Left kidney (tissue), 2 donors: ENCODE measurements around the gene DISP3. TPM values are rescaled to one million over a fixed set of nuclear protein-coding genes. Genes with fewer than 3 reads are reported as not detected.

Source experiments
- DNase-seq: peaks from one replicate; pipeline ENCODE4 v3.0.0-alpha.2; 2013
- polyA plus RNA-seq: library from polyadenylated mRNA; unstranded; fragments of 120-200 nt; gene quantifications from one replicate; pipeline ENCODE4 v1.2.1, GENCODE V29; 2013; ENCODE audit not compliant: insufficient read length

DISP3 gene
- polyA plus RNA-seq, 1 donor: 1.3 TPM

DNA sequence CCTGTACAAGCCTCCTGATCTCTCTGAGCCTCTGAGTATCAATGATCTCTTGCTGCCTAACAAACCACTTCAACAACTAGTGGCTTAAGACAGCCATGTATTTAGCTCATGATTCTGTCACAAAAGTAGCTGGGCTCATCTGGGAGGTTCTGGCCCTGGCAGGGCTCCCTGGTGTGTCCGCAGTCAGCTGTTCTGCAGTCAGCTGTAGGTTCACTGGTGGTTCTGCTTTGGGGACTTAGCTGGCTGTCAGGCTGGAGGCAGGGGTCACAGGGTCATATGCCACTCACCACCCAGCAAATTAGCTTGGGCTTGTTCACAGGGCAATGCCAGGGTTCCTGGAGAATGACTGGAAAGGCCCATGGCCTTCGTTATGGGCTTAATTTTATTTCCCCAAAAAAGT is 64.8 kb downstream of the DISP3 start:
- no peak for DNase-seq

DNA sequence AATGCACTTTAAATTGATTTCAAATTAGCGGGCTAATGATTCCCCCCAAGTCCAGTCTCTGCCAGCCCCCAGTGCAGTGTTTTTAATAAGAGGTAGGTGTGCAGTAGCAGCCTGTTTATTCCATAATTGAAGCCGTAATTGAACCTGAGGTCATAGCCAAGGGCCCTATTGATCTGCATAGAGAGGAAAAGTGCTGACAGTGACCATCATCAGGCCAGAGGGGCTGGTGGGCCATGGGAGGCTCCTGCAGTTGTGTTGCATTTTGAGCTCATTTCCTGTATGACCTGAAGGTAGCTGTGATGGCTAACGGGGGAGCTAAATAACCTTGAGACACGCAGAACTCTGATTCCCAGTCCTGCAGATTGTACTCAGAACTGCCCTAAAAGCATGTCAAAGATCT is 67.5 kb downstream of the DISP3 start:
- no peak for DNase-seq

DNA sequence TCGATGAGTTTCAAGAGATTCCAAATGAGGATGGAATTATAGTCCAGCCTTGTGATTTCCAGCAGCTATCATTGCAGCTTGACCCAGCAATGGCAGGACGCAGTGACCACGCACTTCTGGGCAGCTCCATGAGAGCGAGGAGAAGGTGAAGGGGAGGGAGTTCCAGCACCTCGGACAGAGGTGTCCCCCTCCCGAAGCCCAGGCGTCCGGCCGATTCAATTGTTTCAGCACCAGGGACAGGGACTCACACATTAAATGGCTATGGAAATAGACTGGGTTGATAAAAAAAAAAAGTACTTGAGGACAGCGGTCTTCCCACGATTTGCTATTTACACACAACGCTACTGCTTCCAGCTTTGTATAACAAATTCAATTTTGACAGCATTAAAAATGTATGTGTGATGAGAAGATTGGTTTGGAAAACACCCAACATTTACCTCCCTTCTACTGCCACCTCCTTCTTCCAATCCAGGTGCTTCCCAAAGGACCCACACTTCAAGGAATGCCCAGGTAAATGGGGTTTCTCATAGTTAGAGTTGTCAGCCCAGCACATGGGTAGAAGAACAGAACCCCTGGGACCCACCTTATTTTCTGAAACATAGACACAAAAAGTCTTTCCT is 71.8 kb downstream of the DISP3 start:
- DNase-seq: peak; percentile 97

DNA sequence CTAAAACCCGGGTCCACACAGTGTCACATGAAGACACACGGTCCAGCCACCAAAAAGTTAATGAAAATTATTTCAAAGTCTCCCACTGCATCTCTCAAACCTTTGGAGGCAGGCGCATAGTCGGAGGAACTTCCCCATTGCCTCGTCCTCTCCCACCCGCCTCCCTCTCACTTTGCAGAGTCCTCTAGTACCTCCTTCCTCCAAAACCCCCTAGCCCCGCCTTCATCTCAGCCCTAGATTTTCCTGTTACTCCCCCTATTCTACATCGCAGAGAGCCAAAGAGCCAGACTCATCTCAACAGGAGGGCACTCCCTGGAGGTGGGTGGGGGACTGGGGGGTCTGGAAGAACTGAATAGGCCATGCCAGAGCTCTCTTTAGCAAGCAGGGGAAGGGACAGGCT is 79.3 kb downstream of the DISP3 start:
- no peak for DNase-seq

DNA sequence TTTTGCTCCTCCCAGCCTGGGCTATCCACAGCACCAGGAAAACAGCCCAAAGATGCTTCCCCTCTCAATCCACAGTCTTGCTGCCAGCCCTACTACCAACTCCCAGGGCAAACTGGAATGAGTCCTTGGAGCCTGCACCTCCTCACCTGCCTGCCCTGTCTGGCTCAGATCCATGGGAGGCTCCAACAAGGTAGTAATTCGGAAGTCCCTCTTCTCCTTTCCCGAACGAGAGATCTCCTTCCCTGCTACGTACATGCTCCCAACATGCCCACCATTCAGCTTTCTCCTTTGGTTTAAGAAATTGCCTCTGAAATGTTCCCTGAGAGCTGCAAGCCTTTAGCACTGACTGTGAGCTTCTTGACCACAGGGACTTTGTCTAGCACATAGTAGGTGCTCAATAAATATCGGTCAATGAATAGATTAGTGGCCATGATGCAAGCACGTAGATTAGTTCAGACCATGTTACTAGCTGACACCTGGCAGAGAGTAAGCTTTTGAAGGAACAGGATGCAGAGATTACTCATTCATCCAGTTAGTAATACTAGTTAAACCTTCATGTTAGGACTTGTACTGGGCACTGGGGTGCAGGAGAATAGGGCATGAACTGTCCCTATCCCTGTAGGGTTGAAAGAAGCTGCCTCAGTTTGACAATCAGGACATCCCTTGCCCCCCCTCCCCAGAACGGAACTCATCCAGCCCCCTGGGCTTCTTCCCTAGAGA is 80.1 kb downstream of the DISP3 start:
- no peak for DNase-seq

DNA sequence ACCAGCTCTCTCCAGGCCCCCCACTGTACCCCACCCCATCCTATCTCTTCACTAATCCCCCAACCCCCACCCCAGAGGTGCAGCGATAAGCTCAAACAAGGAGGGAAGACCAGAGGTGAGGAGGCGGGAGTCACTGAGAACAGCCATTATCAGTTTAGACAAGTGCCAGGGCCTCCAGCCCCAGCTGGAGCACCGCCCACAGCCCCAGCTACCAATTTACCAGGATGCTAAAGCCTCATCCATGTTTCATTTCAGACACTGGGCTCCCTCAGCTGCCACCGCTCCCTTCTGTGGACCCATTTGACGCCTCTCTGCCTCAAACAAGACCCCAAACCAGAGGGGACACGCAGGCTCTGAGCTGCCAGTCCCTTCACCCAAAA is 80.6 kb downstream of the DISP3 start:
- DNase-seq: no peak

DNA sequence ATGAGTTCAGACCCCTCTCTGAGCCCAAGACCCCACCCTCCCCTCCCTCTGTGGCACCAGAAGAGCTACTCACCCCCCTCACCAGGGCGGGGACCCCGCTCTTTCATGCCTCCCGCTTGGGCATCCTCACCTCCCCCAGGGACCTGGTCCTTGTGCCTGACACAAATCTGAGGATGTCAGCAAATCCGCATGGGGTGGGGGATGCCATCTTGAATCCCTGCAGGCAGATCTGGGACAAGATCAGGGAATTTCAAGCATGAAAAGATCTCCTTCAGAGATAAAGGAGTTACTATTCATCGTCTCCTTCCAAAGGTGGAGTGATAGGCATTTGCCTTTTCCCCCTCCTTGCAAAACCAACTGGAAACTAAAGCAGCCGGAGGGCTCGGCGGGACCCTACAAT is 81.1 kb downstream of the DISP3 start:
- DNase-seq: no peak

DNA sequence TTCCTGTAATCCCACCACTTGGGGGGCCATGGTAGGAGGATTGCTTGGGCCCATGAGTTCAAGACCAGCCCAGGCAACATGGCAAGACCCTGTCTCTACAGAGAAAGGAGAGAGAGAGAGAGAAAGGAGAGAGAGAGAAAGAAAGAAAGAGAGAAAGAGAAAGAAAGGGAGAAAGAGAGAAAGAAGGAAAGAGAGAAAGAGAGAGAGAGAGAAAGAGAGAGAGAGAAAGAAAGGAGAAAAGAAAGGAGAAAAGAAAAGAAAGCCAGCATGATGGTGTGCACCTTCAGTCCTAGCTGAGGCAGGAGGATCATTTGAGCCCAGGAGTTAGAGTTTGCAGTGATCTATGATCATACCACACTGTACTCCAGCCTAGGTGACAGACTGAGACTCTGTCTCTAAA is 82.8 kb downstream of the DISP3 start:
- DNase-seq: no peak

DNA sequence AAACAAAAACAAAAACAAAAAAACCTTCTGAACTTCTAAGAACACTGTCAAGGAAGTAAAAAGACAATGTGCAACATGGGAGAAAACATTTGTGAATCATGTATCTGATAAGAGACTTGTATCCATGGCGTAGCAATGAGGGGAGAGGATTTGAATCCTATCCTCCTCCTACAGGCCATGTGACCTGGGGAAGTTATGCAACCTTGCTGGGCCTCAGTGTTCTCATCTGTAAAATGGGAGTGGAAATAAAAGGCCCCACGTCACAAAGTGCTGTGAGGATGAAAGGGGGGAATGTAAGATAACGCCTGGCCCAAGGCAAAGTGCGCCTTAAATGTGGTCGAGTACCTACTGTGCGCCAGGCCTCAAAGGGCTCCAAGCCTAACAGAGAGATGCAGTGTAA is 83.7 kb downstream of the DISP3 start:
- no peak for DNase-seq

DNA sequence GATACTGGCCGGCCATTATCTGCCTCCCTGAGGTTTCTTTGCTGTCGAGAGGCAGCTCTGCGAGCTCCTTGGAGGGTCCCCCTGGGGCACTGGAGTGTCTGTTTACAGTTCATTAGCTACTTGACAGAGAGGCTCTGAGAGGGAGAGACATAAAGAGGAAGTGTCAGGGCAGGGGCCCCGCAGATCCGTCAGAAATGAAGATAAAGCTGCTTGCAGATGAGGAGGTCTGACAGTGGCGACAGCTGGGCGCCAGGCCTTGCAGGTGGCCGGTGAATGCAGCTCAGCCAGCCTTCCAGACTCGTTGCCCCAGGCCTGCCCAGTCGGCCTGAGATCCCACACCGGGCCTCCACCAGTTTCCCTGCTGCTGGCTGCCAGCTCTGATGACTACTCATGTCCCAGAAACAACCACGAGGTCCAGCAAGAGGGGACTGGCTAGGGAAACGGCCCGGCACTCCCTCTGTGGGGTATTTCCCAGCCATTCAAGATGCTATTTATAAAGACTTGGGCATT is 84.7 kb downstream of the DISP3 start:
- DNase-seq: no peak

DNA sequence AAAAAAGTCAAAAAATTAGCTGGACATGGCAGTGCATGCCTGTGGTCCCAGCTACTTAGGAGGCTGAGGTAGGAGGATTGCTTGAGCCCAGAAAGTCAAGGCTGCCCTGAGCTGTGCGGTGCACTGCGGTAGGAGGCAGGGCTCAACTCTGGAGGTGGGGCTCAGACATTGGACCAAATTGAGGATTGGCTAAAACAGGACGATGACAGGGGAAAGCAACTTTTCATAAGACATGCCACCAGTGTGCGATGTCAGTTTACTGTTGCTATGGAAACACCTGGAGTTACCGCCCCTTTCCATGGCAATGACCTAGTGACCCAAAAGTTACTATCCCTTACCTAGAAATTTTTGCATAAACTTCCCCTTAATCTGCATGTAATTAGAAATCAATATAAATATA is 85.3 kb downstream of the DISP3 start:
- no peak for DNase-seq

DNA sequence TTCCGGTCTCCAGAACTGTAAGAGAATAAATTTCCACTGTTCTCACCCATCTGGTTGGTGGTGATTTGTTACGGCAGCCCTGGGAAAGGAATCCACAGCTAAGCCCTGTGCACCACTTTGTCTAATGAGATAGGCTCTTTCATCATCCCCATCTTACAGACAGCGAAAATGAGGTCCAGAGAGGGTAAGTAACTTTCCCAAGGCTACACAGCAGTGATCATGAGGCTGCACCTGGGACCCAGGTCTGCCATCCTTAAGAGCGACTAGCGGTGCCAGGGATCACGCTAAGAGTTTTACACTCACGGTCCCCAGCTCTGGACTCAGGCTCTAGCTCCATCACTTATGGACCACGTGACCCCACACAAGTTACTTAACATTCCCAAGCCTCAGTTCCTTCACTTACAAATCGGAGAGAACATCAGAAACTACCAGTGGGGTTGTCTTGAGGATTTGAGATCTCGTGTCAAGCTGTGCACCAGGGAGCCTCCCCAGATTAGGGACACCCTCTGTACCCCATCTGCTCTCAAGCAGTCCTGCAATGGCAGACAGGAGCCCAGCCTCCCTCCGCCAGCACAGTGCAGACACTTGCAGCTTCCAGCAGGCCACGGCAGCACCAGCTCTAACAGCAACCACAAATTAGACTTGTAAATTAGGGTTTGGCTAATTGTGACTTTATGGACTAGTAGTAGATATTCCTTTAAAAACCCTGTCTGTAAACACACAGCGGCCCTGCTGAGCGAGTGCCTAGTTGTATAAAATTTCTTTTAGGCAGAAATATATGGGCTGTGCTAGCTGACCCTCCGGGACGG is 87.3 kb downstream of the DISP3 start:
- no peak for DNase-seq

DNA sequence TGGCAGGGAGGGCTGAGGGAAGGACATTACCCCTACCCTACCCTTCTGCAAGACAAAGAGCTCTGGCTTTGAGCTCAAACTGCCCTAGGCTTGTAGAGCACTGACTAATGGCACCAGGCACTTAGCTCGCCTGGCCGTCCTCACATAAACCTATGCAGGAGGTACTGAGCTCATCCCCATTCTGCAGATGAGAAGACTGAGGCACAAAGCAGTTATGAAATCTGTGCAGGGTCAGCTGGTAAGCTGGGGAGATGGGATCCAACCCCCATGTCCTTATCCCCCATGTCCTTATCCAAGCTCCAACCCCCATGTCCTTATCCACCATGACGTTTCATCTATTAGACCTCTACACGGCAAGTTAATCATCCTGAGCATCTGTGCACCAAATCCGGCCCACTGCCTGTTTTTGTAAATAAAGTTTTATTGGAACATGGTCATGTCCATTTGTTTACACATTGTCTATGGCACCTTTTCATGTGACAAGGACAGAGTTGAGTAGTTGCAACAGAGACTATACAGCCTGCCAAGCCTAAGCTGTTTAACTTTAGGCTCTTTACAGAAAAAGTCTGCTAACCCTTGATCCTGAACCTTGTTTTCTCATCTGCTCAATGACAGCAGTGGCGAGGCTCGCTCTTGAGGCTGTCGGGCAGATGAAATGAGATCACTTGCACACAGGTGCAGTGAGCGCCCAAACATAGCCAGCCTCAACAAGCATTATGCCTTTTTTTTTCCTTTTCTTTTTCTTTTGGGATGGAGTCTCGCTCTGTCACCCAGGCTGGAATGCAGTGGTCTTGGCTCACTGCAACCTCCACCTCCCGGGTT is 88.5 kb downstream of the DISP3 start:
- no peak for DNase-seq

DNA sequence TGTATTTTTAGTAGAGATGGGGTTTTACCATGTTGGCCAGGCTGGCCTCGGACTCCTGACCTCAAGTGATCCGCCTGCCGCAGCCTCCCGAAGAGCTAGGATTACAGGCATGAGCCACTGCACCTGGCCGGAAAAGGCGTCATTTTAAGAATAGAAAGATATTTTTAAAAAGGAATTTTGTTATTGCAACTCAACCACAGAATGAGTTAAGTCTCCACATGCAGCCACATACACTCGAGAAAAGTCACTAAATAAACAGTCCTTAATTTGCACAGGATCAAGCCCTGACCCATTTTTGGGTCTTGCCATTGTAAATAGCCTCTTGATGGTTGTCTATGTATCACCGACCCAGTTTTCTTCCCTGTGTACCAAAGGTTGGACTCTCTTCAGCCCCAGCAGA is 89.7 kb downstream of the DISP3 start:
- DNase-seq: no peak

DNA sequence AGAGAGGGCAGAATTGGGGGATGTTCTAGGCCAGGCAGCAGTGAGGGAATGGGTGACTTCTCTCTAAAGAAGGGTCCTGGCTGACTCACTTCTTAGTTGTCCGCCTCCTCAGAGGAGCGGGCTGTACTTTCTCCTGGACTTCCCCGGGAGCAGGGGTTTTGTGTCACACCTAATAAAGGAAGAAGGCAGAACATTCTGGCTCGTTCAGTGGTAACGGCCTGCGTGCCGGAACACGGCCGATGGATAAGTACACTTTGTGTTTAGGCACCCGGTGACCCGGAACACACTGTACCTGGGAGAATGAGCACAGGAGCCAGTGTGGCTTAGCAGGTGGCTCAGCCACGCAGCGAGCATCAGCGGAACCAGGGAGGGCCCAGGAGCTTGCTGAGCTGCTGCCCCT is 90.6 kb downstream of the DISP3 start:
- no peak for DNase-seq

DNA sequence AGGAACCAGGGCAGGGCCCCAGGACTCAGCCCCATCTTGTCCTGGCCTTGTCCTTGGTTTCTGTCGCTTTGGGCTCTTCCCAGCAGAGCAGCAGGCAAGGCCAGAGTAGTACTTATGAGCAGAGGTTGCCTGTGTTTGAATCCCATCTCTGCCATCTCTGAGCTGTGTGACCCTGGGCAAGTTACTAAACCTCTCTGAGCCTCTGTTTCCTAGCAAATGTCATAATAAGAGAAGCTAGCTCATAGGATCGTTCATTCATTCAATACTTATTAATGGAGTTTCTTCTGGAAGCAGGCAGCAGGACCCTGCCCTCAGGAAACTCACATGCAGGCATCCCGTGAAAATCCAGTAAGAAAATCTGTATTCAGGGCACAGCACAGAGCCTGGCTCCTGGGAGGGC is 91.0 kb downstream of the DISP3 start:
- DNase-seq: no peak

DNA sequence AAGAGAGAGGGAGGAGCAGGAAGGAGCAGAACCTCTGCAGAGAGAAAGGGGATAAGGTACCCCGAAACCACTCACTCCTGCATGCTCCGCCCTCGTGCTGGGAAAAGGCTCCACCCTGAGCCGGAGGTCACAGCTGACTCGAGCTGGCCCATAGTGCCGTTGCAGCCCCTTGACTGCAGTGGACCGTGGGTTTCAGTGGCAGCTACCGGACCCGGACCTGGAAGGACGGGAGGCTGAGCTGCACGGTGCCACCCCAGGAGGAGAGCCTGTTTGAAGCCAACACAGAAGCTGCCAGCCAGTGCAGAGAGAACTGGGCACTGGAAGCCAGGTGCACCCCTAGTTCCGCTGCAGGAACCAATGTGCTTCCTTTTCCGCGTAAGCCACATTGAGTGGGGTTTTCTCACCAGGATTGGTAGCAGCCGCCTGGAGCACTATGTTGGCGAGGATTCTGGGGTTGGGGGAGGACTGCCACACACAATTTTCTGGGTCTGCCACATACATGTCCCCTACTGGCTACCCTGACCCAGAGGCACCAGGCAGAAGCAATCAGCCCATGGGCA is 91.9 kb downstream of the DISP3 start:
- DNase-seq: no peak

DNA sequence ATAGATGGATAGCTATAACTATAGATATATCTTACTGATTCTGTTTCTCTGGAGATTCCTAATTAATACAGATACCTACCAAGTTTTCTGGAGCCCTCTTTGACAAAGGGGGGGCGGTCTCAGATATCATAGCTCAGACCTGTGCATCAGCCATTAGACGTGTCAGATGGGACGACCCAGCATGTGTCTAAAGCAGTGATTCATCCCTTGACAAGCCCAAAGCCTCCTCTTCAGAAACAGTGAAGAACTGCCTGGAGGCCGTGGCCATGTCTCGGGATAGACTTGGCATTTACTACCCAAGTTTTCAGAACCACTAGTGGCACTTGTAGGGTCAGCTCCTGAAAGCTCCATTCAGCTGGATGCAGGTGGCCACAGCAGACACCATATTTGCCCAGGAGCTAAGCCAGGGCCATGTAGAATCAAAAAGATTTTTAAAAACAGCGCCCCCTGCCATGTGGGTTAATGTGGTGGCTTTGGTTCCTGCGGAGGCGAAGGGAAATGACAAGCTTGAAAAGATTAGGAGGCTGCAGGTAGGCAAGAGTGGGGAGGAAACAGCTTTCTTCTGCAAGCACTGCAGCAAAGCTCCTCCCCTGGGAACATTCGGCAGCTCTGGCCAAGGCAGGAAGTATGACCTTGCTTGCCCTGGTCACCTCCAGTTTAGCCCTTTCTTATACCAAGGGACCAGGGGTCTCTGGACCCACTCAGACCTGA is 93.1 kb downstream of the DISP3 start:
- DNase-seq: no peak

DNA sequence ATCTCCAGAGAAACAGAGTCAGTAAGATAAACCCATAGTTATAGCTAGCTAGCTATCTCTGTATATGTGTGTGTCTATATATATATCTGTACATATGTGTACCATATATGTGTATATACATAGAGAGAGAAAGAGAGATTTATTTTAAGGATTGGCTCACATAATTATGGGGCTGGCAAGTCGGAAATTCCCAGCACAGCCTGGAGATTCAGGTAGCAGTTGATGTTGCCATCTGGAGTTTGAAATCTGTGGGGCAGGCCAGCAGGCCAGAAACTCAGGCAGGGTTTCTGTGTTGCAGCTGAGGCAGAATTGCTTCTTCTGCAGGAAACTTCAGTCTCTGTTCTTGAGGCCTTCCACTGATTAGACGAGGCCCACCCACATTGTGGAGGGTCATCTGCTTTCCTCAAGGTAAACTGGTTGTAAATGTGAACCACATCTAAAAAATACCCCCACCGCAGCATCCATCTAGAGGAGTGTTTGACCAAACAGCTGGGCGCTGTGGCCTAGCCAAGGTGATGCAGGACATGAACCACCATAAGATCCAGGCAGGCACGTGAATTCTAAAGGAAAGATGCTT is 94.2 kb downstream of the DISP3 start:
- DNase-seq: no peak

DNA sequence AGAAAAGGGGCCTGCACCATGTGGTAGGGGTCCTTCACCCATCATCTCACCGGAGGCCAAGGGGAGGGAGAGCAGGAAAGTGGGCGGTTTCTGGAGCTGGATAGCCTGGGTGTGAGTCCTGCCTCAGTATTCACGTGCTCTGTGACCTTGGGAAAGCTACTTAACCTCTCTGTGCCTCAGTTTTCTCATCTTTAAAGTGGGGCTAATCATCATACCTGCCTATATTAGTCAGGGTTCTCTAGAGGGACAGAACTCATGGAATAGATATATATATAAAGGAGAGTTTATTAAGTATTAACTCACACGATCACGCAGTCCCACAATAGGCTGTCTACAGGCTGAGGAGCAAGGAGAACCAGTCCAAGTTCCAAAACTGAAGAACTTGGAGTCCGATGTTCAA is 96.6 kb downstream of the DISP3 start:
- DNase-seq: no peak
